Adrenal gland (tissue), 5 donors: ENCODE results near the gene HES3.

Source experiments
- CTCF ChIP-seq, 6 experiments: fragments of 450-650 bp in 4 of 6; fragments of 200-600 bp in 2 of 6; sonication (generic) in 1 of 6; IDR thresholded peaks; 1 replicate in 5 of 6; 2 replicates in 1 of 6; pipeline versions ENCODE4 v1.5.1 to v1.8.0; 2016 to 2021; ENCODE audit warnings: antibody characterized with exemption in 6 of 6, mild to moderate bottlenecking in 2 of 6, moderate library complexity in 1 of 6
- POLR2A ChIP-seq, 2 donors: fragments of 450-650 bp; IDR thresholded peaks; one replicate each; pipeline ENCODE4 v1.6.1; 2017; ENCODE audit warnings: antibody characterized with exemption in 2 of 2, mild to moderate bottlenecking in 2 of 2, moderate library complexity in 1 of 2
- donor health status: DM: no; HTN: no; CAD: no.

DNA sequence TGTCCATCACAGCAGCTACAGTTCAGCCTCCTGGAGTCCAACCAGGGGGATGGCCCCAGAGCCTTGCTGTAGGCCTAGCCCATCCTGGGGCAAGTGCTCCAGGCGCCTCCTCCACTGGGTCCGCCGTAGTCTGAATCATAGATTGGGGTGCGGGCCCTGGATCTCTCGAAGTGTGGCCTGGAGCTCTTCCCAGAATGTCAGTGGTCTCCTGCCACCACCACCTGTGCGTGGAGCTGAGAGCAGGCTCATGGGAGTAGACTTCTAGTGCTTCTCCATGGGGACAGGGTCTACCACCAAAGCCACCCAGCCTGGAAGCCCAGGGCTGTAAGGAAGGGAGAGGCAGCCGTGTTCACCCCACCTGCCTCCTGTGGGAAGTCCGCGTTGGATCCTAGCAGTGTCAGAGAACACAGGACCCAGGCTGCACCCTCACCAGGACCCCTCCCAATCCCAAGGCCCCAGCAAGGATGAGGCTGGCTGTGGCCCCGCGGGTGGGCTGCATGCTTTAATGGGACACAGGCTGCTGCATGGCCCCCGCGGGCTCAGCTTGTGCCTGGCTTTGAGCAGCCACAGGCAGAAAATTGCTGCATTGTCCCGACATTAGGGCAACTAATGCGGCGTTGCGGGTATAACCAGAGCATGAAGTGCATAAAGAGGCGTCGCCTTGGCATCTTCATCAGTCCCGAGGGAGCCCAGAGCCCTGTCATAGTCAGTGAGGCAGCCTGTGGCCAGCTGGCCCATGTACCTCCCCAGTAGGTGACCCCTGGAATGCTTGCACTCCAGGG is 735 bp upstream of the HES3 start:
- TF ChIP-seq CTCF (IDR thresholded peaks at IDR 0.05) (no peak), POLR2A (IDR thresholded peaks at IDR 0.05) (no peak)
